ENCODE data around the gene ALK.
"Not testable (repeated sequence)": the region's sequence is repeated elsewhere in the genome, so short reads cannot be mapped to it uniquely, and the experiment has no call there.

The ALK gene

GRCh38 chr2:29837925-29838324 is 83.5 kb downstream of the ALK start:
- no peak for FAIRE-seq

DNA sequence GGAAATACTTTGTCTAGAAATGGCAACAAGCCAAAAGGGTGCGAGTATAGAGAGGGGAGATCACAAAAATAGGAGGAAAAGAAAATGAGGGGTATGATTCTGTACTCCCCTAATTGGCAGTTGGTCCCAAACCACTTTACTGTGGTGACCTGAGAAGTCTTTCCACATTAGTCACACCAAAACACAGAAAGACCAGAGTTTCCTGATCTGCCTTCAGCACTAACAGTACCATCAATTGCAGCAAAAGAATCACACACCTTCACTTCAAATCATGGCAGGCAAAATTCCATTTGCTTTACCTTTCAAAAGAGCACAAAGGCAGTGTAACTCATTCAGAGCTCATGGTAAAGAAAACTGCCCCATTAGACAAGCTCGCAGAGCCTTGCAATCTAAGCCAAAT is 86.8 kb downstream of the ALK start:
- no peak for FAIRE-seq

DNA sequence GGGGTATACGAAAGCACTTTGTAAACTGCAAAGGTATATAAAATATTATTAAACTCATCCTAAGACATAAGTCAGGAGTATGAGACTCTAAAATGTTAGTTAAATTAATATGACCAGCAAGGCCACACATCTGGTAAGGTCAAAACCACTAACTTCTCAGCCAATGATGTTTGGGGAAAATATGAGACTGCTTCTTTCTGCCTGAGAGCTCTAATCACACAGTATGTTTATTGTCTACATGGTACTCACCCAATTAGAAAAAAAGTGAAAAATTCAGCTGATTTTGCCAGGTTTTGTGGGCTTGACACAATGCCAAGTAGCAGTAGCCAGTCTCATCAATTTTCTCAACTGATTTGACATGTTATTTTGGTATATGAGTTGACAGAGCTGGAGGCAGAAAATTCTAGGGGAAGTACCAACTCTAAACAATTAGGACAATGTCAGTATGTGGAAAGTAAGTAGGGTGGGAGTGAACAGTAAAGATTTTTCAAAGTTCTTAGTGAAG is 87.3 kb downstream of the ALK start:
- FAIRE-seq, result no peak

- no peak for FAIRE-seq
These were observed 89.8 kb downstream of the ALK start for GRCh38 chr2:29831560-29831959.

DNA sequence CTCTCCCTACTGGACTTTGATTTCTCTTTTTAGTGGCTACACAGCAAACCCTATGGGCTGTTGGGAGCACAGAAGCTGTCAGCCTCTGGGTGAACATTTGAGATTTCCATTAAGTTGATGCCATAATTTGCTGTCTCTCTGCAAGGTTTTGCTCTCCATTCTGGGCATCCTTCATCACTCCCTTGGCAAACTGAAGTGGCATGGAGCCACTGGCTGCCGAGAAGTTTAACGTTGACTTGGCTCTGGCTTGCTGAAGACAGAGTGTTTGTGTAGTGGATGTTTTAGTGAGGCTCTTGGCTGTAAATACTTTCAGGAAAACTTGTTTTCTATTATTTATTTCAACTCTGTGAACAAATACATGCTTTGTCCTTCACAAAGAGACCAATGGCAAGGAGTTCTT is 91.5 kb downstream of the ALK start:
- no peak for FAIRE-seq

DNA sequence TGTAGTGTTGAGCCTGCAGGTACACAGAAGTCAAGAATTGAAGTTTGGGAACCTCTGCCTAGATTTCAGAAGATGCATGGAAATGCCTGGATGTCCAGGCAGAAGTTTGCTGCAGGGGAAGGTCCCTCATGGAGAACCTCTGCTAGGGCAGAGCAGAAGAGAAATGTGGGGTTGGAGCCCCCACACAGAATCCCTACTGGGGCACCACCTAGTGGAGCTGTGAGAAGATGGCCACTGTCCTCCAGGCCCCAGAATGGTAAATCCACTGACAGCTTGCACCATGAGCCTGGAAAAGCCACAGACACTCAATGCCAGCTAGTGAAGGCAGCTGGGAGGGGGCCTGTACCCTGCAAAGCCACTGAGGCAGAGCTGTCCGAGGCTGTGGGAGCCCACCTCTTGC is 97.2 kb downstream of the ALK start:
- FAIRE-seq, result not testable (repeated sequence)

DNA sequence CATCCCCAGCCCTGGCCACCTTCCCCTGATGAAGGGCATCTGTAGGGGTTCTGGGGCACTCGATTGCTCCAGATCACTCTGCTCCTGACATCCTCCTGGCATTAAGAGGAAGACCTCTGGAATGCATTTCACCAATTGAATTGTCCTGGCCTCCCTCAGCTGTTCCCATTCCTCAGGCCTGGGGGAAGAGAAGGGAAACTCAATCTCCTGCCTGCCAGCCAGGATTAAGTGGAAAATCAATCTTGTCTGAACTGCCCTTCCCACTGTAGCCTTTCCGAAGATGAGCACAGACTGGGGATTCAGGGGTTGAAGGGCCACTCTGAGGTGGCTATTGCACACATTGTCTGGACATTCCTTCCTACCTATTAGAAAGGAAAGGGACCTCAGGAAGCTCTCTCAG is 99.8 kb downstream of the ALK start:
- FAIRE-seq, result no peak

GRCh38 chr2:29819570-29819969 is 101.8 kb downstream of the ALK start:
- no peak for FAIRE-seq

- FAIRE-seq, result no peak
These were observed 103.3 kb downstream of the ALK start for GRCh38 chr2:29817801-29818680.

- no peak for FAIRE-seq
These were observed 104.1 kb downstream of the ALK start for GRCh38 chr2:29817299-29817698.

DNA sequence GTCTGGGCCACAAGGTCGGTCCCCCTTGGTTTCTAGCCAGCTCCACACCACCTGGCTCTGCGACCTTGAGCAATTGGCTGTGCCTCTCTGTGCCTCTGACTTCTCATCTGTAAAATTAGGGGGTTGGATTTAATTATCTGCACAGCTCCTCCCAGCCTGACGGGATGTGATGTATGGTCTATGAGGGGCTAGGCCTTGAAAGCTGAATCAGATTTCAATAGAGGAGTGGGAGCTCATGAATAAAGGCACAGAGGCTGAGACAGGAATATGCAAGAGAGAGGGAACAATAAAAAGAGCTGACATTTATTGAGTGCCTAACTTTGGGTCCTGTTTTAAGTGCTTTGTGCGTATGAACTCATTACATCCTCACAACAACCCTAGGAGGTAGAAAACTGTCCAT is 104.7 kb downstream of the ALK start:
- FAIRE-seq, result no peak

- FAIRE-seq, result no peak
These were observed 110.0 kb downstream of the ALK start for GRCh38 chr2:29811378-29811777.

DNA sequence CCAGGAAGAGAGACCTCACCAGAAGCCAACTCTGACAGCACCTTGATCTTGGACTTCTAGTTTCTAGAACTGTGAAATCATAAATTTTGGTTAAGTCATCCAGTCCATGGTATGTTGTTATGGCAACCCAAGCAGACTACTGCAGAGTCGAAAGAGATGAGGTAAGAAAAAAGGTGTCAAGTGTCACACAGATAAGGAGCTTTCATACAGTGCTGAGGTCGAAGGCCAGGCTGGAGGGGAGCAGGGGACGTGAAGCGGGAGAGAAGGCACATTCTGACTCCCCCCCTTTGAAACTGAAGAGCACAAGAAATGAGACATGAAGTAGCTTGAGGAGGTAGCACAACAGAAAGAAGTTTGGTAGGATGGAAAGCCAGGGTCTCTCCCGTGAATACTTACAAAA is 110.4 kb downstream of the ALK start:
- no peak for FAIRE-seq

- FAIRE-seq, result no peak
These were observed 113.1 kb downstream of the ALK start for GRCh38 chr2:29808321-29808720.

DNA sequence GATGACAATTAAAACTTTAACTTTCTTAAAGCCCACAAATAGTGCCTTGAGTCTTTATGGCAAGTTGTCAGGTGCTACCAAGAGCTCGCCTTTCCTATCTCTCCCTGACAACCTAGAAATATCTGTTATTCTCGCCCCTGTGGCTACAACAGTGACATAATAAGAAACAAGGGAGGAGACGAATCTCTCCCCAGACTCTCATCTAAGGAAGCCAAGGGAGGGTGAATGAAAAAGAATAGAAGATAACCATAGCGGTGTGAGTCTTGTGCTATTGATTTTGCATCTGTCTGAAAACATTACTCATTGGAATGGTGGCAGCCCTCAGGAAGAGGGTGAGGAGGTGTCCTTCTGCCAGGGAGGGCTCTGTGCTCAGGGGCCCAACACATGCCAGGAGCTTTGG is 114.3 kb downstream of the ALK start:
- FAIRE-seq, result no peak

GRCh38 chr2:29806461-29806860 is 114.9 kb downstream of the ALK start:
- no peak for FAIRE-seq

DNA sequence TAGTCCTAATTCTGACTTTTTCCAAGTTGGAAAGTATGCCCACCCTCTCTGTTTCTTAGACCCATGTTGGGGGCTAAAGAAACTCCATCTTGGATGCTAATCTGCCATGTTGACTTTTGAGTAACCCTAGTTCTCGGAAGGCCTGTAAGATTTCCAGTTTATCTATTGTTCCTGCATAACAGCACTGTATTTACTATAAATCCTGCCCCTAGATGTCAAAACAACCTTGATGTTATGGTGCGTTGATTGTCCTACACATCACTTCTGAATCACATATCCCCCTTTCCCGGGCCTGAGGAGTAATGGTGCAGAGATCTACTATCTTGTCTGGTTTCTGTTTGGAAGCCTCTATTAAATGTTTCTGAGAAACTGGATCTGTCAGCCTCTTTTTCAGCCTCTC is 116.7 kb downstream of the ALK start:
- no peak for FAIRE-seq

GRCh38 chr2:29803537-29803936 is 117.8 kb downstream of the ALK start:
- no peak for FAIRE-seq

GRCh38 chr2:29802986-29803385 is 118.4 kb downstream of the ALK start:
- no peak for FAIRE-seq

DNA sequence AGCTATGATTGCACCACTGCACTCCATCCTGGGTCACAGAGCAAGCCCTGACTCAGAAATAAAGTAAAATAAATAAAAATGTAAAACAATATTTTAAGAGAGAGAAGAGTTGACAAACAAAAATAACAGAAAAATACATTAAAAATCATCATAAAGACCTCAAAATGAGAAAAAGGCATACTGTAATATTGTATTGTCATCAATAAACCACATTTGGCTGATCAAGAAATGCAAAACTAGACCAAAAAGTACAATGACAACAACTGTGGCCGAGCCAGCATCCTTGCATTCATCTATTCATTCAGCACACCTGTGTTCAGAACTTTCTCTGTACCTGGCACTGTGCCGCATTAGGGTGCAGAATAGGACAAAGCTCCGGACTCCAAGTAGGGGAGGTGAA is 121.8 kb downstream of the ALK start:
- FAIRE-seq, result no peak

- FAIRE-seq, result no peak
These were observed 123.5 kb downstream of the ALK start for GRCh38 chr2:29797916-29798315.

DNA sequence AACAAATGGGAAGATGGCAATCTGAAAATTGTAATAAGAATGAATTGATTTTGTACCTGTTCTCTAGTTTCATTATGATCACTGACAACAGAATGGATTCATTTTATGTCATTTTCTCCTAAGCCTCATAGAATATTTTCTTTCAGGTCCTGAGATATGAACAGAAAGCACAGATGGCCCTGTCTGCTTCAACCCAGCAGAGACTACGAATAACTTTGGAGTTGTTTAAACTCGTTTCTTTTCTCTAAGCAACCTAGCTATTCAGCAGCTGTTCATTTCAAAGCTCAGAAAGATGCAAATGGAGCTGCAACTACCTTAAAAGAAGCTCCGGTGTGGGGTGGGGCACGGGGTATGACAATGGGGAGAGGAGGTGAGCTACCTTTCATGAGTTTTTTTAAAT is 124.9 kb downstream of the ALK start:
- no peak for FAIRE-seq

DNA sequence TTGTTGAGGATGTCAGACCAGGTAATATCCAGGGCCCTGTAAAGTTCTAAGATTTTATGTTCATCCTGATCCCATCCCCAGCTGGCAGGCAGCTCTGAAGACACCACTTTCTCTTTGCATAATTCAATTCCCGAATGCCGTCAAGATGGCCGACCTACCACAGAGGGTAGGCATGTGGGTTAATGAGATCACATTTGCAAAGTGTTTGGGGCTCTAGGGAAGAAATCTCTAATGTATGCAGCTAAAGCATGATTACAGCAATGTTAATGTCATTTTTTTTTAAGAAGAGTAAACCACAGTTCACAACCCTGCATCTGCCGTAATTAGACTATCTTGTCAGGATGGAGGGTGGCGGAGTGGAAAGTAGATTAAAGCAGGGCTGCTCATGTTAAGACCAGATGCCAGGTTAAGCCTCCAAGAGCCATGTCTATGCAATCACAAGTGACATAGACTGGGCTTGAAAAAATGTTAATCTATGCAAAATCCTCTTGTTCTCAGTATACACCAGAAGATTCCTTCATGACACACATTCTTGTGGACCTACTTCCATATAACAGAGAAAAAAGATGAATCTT is 131.4 kb downstream of the ALK start:
- FAIRE-seq, result no peak
